HG03196 (cell line): Measurements from ENCODE around the gene ACSL6.
A peak's percentile ranks its signal among the peaks of the same experiment; 100 is the strongest.

Source experiments
- ATAC-seq: cut with Tn5 transposase; IDR thresholded peaks from one replicate; pipeline ENCODE4 v1.9.1; 2021; ENCODE audit not compliant: unreplicated experiment

ACSL6 gene

GRCh38 chr5:132049093-132049492 is 37.6 kb upstream of the ACSL6 start:
- ATAC-seq = no peak

DNA sequence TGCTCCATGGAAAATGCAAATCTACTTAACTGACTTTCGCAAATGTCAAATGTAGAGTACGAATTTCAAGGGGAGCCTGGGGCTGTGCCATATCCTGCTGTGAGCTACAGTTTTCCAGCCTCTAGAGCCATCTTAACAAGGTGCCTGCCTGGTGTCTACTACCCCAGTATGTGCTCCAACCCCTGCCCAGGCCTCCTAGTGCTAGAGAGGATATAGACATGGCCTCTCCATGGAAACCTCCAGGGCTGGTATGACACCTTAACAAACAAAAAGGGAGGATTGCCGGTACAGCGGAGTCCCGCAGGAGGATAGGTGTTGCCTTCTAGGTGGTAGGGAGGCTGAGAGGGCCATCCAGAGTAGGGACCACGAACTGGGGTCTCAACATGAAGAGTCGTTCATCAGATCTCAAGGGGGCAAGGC is 35.4 kb upstream of the ACSL6 start:
- ATAC-seq = no peak

- ATAC-seq = no peak
These were observed 32.7 kb upstream of the ACSL6 start for GRCh38 chr5:132044207-132044606.

DNA sequence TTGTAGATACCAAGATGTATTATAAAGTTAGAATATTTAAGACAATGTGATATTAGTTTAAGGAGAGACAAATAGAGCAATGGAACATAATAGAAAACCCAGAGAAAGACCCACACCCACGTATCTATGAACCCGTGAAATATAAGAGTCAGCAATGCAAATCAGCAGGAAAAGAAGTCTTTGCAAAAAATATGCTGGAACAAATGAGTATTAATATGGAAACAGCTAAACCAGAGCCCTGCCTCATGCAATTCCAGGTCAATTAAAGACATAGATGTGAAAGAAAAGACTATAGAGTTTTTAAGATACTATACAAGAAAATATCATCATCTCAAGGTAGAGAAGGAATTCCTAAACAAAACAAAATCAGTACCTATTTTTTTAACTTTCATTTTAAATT is 25.9 kb upstream of the ACSL6 start:
- no peak for ATAC-seq

- ATAC-seq = no peak
These were observed 21.7 kb upstream of the ACSL6 start for GRCh38 chr5:132033122-132033521.

DNA sequence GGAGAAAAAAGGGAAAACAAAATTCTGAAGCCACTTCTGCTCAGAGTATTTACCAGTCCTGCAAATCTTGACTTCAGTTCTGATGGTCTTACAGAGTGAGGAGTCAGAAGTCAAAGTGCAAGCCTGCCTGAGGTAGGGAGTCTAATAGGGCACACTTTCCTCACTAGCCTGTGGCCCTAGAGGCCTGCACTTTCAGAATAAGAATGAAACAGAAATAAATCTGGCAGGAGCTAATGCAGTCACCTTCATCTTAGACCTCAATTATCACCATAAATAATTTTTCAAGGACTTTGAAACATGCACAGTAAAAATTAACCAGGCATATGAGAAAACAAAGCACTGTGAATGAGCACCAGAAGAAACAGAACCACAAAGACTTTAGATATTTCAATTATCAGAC is 20.7 kb upstream of the ACSL6 start:
- ATAC-seq = no peak

GRCh38 chr5:132030610-132031009 is 19.2 kb upstream of the ACSL6 start:
- no peak for ATAC-seq

DNA sequence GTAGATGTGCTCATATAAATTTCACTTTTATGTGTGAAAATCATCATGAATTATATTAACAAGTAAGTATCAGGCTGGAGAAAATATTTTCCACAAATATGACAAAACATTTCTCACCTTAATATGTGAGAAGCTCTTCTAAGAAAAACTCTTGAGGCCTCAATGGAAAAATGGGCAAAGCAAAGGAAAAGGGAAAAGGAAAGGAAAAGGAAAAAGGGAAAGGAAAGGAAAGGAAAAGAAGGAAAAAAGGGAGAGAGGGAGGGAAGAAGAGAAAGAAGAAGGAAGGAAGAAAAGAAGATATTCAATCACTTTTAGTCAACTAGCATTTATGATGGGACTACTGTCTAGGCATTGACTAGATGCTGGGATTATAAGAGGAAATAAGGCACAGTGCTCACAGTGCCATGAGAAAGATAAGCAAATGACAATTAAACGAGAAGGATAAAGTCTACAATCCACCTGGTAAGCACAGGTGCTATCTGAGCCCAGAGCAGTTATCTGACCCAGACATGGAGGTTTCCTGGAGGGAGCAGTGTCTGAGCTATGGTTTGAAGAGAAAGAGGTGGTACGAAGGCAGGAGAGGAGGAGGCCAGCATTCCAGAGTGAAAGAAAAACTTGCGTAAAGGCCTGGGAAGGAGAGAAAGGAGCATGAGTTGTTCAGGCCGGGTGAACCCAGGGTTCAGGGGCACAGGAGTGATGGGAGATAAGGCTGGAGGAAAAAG is 18.3 kb upstream of the ACSL6 start:
- no peak for ATAC-seq

DNA sequence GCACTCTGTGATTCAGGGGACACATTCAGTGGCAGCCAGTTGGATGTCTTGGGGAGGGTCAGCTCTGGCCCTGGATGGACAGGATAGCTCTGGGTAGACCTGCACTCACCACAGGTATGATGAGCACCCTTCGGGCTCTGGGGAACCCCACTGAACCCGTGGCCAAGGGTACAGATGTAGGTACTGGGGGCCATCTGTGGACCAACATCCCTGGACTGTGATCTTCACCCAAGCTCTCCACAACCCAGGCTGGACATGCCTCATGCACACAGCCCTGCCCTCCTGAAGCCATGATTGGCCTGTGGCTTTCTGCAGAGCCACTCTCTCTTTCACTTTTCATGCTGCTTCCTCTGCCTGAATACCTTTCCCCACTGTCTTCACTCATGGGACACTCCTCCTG is 15.6 kb upstream of the ACSL6 start:
- ATAC-seq = no peak

DNA sequence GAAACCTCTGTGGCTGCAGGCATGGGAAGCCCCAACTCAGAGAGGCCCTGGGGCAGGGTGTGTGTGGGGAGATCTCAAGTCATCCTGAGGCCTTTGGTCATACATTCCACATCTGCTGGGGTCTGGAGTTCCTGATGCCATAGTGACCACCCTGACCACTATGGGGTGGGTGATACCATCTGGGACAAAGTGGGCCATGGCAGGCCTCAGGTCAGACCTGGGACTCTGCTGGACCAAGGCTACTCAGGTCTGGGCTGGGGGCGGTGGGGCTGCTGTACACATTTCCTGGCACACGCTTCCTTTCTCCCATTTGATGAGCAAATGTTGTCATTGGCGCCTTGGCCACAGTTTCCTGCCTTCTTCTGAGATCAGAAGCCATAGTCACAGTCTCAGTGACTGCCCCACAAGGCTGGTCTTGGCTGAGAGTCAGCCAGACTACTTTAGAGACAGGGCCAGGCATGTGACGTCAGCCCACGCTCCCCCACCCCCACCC is 15.1 kb upstream of the ACSL6 start:
- no peak for ATAC-seq

DNA sequence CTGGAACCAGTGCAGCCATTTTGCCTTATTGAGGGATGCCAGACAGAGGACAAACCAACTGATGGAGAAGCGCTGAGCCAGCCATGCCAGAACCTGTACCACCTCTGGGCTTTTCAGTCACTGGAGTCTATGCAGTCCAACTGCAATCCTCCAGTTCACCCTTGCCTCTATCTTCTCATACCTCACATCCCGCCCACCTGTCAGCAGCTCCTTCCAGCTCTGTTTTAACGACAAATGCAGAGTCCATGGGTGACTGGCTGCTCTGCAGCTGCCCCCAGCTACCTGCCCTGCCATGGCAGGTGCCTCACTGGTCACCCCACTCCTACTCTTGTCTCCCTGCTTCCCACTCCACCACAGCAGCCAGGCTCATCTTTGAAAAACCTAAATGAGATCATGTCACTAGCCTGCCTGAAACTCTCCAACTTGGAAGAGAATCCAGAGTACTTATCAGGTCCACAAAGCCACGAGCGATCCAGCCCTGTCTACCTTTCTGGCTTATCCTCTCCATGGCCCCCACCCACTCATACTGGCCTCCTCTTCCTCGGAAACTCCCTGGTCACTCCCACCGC is 14.0 kb upstream of the ACSL6 start:
- ATAC-seq = no peak

DNA sequence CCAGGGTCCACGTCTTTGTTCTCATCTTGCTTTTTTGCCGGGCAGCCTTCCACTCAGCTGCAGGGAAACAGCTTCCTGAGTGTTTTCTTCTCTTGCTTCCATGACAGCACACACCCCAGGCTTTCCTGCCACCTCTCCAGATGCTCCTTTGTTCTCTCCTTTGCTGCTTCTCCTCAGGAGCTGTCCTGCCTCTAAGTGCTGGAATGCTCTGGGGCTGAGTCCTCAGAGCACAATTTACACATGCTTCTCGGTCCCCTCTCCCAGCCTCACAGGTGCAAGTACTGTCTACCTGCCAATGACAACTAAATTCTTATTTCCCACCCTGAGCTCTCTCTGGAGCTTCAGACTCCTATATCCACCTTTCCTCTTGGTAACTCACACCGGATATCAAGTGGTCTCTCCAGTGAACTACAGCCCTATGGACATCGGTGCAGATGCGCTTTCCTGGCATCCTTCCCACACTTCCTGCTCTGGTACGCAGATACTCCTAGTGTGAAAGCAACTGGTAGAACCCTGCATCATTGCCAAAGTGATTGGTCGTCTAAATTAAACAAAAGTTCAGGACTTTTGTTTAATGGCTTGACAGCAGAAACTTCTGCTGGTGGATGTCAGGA is 13.4 kb upstream of the ACSL6 start:
- ATAC-seq = no peak

DNA sequence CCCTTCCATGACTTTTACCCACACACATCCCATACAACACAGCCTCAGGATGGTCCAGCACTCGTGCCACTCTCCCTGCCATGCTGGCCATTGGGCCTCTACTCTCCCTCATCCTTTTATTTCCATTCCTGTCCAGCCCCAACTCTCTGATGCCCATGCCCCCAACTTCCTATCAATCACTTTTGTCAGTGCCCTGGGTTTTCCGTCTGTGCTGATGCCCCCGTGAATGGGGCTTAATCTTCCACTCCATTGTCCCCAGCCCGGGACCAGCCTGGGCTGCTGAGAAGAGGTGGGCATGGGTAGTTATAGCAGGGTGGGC is 12.6 kb upstream of the ACSL6 start:
- ATAC-seq = no peak

GRCh38 chr5:132023258-132024116 is 12.0 kb upstream of the ACSL6 start:
- ATAC-seq = no peak

DNA sequence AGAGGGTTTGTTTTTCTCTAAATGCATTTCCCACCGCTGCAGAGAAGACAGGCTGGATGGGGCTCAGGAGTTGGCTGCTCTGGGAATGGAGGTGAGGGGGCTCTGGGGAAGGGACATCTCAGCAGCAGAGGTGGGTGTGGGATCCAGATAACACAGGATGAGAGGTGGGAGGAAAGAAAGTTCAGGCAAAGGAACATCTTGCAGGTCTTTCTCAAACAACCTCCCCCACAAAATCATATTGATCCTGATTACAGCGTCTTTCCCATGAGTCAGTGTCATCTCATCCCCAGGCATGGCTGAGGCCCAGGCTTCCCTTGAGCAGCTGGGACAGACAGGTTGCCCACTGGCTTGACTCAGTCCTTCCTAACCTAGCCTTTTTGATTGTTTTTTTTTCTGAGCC is 11.3 kb upstream of the ACSL6 start:
- no peak for ATAC-seq

- ATAC-seq = no peak
These were observed 10.2 kb upstream of the ACSL6 start for GRCh38 chr5:132021654-132022053.

GRCh38 chr5:132020568-132021339 is 9.3 kb upstream of the ACSL6 start:
- peak; percentile 15 for ATAC-seq

DNA sequence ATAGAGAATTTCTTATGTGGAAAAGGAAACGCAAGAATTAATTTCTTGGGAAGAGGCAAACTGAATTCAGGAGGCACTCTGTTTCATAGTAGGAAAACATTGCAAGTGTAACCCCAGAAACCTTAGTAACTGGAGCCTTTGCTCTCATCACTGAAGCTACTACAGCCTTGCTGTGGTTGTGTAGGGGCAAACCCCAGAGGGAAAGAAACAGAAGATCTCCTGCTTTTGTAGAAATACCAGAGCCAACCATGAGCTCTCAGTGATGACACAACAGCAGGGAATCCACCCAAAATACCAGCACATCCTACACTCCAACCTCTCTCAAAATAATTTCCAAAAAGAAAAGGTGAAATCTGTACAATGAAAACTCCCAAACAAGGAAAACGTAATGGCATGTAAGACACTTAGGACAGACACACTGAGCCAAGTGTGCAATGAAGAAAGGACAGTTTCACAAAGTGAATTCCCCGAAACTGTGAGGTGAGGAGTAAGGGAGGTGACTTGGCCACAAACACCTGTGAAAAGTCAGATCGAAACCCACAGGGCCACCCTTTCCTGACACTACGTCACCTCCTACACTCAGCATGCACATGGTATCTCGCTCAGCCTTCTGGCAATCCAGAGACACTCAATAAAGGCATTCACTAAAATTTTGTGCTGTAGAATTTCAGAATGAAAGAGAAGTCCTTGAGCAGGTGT is 8.5 kb upstream of the ACSL6 start:
- peak; percentile 98 for ATAC-seq

- ATAC-seq = no peak
These were observed 7.9 kb upstream of the ACSL6 start for GRCh38 chr5:132019337-132019736.
